IPS DF 19.7 (cell line): ENCODE measurements around the gene DGKZ.

Source experiments
- DNase-seq: peaks from one replicate; pipeline ENCODE4 v3.0.0-alpha.2; 2013; ENCODE audit warnings: low read depth, low spot score

Gene DGKZ

DNA sequence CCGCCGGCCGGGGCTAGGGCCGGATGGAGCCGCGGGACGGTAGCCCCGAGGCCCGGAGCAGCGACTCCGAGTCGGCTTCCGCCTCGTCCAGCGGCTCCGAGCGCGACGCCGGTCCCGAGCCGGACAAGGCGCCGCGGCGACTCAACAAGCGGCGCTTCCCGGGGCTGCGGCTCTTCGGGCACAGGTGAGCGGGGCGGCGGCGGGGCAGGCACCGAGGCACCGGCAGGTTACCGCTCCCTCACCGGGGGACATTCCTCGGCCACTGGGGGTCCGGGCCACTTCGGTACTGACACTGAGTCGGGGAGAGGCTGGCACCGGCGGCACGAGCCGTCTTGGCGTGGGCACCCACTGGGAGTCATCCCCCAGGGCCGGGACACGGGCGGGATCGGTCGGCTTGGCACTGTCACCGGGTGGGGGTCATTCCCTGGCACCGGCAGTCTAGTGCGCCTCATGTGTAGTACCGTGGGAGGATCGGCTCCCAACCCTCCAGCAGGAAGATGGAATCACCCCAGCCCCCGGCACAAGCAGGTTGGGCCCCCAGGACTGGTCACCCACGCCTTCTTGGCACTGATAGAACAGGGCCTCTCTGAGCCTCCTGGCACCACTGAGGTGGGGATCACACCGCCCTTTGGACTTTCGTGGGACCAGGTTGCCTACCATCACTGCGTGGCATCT is 511 bp downstream of the DGKZ start:
- no peak for DNase-seq

DNA sequence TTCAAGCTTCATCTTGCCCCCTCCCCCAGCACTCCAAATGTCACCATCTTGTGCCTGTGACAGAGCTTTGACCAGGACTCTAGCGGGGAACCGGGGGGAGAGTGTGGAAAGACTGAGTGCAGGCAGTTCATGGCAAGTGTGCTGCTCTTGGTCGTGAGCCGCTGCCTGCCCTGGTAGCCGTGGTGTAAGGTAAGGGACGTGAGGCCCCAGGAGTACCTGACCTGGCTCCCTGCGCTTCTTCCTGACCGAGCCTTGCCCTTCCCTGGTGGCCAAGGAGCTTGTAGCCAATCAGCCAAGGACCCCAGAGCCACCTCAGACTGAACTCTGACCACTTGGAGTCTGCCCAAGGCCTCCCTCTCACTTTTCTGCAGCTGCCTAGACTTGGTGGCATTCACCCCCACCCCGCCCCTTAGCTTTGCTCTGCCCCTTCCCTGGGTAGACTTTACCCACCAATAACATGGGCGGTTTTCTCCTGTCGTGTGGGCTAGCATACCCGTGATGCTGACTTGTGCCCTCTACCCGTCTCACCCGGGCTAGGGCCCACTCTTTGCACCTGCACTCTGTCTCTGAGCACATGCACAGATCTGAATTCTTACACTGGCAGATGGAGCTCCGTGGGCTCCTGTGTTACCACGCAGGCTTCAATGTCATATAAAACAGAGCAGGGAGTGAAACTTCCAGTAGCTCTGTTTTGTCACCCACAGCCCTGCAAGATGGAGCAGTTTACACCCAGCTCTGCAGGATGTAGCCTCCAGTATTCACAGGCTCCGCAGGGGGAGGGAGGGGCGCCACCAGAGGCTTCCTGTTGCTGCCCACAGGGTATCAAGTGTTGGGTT is 1.5 kb downstream of the DGKZ start:
- no peak for DNase-seq

DNA sequence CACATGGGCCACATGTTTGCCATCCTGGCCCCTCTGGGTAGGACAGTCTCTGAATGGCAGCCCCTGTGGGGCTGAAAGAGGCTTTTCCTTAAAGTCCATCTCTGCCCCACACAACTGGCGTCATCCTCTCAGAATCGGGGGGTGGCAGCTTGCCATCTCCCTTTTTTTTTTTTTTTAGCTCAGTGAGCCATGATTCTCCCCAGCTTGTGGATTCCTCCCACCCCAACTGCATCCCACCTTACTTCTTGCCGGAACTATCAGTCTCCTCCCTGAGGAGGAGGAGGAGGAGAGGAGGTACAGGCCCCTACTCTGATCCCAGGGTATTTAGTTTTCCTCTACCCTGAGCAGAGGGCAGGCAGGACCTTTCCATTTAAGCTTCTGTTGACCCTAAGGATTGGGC is 3.4 kb downstream of the DGKZ start:
- no peak for DNase-seq

DNA sequence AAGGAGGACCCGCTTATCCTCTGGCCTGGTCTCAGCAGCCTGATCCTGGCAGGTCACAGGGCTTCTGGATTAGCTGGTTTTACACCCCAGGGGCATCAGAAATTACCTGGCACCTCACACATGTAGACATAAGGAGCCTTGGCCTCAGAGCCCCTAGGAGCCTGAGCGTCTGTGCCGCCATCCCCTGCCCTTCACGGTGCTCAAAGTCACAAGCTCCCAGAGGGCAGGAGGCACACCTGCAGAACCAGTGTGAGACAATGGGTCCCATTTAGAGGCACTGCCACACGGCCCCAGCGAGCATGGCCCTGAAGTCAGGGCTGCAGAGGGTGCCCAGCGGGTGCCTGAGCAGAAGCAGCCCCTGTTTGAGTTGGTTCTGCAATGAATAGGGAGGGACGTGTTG is 3.9 kb downstream of the DGKZ start:
- DNase-seq: no peak

DNA sequence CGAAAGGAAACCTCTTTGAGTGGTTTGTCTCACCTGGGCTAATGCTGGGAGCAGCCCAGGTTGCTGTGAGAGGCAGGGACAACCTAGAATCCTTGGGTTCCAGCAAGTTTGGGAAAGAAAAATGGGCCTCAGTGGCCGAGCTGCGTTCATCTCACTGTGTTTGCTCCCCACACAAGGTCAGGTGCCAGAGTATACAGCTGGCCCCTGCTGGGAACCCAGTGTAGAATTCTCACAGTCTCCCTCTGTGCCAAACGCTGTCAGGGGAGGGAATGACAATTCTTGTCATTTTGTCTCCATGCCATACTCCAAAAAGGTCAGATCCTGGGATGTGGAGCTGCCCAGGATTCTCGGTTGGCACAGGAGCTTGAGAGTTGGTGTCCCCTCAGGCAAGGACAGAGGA is 4.3 kb downstream of the DGKZ start:
- no peak for DNase-seq

GRCh38 chr11:46352063-46352841 is 5.0 kb downstream of the DGKZ start:
- no peak for DNase-seq

DNA sequence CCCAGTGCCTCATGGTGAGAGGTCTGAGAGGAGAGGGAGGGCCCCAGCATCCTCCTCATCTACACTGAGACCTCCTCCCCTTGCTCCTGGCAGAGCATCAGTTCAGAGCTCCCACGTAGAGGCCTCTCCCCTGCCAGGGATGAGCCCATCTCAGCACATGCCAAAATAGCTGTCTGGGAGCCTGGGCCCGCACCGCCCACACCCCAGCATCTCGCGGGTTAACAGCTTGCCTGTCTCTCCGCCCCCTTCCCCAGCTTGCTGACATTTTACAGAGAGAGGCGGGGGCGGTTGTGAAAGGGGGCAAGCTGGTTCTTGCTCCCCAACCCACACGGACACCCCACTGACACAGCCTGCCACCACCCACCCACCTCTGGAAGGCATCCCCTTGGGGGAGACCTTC is 6.4 kb downstream of the DGKZ start:
- DNase-seq: no peak

DNA sequence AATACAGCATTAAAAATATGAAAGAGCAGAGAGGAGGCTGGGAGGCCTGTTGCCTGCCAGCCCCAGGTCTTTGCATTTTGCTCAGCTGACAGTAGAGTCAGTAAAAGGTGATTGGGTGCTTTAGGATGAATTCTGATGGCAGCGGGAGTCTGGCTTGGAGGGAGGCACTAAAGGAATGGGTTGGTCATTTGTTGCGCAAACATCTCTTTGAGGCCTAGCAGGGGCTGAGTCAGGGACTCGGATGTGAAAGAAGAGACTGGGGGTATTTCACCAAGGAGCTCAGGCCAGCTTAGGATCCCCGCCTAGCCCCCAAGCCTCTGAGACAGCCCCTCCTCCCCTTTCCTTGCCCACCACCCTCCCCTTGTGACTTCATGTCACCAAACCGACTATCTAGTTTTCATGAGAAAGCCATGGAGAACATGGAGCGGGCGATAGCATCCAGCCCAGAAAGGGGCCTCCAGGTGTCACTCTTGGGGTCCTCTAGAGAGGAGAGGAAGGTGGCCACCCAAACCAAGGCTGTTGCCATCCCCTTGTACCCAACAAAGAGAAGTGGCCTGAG is 9.7 kb downstream of the DGKZ start:
- no peak for DNase-seq

- DNase-seq: no peak
These were observed 10.2 kb downstream of the DGKZ start for GRCh38 chr11:46357483-46357936.

GRCh38 chr11:46359953-46360352 is 12.7 kb downstream of the DGKZ start:
- DNase-seq: no peak

DNA sequence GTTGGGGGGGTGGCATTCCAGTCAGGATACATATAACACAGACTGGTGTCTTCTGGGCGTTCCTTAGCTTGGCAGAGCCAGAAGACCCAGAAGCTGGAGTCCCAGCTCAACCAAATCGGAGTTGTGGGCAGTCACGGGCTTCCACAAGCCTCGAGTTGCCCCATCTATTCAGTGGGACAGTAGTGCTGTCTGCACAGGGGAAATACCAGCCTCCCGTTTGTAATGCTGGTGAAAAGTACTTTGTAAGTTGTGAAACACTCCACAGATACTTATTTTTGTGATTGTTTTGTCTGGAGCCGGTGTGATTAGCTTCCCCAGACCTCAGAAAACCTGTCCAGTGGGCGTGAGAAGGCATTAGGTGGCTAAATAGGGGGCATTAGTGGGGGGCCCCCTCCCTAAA is 13.6 kb downstream of the DGKZ start:
- DNase-seq: no peak

DNA sequence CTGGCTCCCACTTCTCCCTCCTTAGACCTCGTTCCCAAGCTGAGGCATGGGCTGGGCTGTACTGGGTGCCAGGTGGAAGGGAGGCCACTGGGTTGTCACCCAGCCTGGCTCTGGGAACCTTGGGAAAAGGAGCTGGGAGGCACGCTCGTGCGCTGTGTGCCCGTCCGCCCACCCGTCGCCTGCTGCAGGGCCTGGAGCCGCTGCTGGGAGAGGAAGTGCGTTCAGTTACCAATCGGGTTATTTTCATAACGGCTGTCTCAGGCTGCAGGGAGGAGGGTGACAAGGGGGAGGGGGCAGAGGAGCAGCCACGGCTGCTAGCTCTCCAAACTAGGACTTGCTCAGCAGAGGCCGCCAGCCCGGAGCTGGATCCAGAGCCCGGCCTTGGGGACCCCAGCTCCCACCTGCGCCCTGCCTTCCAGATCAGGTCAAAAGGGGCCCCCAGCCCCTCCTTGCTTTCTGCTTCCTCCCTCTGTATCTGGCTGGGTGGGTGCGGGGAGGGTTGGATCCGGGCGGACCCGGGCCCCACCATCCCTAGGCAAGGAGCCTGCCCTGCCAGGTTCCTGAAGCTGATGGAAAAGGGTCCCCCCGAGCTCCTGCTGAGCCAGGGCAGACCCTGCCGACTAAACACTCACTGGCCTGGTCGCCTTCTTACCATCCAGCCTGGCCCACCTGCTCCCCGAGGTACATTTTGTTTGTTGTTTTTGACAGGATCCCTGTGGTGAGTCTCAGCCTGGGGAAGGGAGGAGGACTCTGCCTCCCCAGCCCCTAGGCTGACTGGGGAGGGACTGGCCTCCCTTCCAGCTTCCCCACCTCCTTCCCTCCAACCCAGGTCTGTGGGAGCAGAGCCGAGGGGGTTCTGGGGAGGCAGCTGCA is 14.3 kb downstream of the DGKZ start:
- DNase-seq: no peak

- DNase-seq: no peak
These were observed 15.1 kb downstream of the DGKZ start for GRCh38 chr11:46362156-46363030.

DNA sequence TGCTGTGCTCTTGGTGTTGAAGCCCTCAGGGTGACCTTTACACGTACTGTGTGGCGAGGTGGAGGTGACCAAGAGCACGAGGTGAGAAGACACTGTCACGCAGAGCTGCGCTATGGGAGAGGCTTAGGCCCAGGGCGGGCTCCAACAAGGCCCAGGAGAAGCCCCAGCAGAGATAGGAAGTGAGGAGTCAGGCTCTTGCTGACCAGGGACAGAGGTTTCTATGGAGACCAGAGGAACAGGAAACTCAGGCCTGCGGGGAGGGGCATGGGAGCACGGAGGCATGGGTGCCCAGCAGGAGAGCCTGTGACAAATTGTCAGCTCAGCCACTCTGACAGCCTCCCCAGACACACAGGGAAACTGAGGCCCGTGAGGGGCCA is 15.8 kb downstream of the DGKZ start:
- DNase-seq: no peak

GRCh38 chr11:46363455-46364005 is 16.3 kb downstream of the DGKZ start:
- no peak for DNase-seq

DNA sequence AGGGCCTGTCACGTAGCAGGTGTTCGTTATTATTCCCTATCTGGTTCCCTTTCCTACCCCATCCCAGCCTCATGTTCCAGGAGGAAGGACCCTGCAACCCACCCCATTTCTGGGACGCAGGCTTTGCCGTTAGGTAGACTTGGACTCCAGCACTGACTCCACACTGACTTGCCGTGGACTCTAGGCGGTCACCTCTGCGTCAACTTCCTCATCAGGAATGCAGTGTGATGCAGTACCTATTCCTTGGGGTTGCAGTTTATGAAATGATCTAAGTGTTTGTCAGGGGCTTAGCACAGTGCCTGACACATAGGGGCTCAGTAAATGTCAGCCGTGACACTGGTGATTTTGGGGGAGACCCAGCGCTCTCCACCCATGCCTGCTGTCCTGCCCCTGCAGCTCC is 16.8 kb downstream of the DGKZ start:
- no peak for DNase-seq

GRCh38 chr11:46364791-46365190 is 17.5 kb downstream of the DGKZ start:
- no peak for DNase-seq

DNA sequence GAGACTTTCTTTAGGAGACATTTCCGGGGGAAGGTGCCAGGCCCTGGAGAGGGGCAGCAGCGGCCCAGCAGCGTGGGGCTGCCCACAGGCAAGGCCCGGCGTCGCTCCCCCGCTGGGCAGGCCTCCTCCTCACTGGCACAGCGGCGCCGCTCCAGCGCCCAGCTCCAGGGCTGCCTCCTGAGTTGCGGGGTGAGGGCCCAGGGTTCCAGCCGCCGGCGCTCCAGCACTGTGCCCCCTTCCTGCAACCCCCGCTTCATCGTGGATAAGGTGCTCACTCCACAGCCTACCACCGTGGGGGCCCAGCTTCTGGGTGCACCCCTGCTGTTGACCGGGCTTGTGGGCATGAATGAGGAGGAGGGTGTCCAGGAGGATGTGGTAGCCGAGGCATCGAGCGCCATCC is 19.0 kb downstream of the DGKZ start:
- DNase-seq: no peak

DNA sequence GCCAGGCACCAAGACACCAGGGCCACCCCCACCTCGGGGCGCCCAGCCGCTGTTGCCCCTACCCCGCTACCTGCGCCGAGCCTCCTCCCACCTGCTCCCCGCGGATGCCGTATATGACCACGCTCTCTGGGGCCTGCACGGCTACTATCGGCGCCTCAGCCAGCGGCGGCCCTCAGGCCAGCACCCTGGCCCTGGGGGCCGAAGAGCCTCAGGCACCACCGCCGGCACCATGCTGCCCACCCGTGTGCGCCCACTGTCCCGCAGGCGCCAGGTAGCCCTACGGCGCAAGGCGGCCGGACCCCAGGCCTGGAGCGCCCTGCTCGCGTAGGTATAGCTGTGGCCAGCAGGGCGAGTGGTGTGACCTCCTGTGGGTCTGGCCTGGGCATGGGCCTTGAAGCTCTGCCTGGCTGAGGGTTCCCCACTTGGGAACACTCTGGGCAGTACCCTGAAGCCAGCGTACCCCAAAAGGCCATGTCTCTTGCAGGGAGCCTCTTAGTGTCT is 19.4 kb downstream of the DGKZ start:
- DNase-seq: no peak
